ENCODE measurements around the gene TIAM1.

Gene TIAM1

GRCh38 chr21:31343680-31344480 is at the start of gene TIAM1:
TSS of gene TIAM1 (minus strand) at chr21:31344261. CDS start at chr21:31266972, 77,289 bp downstream.
- no peak within 1 kb of the TSS for H3K27ac ChIP-seq (ENCODE audit: low read depth, low read length)
- no peak within 1 kb of the TSS for H3K9ac ChIP-seq (ENCODE audit: low read depth in 1 of 2, low read length in 2 of 2)
- peak within 1 kb of the TSS; percentile 15 to 52 for H3K4me3 ChIP-seq (ENCODE audit: low read depth in 1 of 2, low read length in 2 of 2)
- H3K4me1 ChIP-seq (ENCODE audit: control insufficient read depth in 1 of 2, insufficient read depth in 2 of 2, low read length in 2 of 2), result no peaks in the 10 kb centered on the region
- no peaks in the 10 kb centered on the region for H3K9me3 ChIP-seq (ENCODE audit: control insufficient read depth in 1 of 2, low read length in 2 of 2)
- H3K36me3 ChIP-seq (ENCODE audit: control insufficient read depth in 1 of 2, insufficient read depth in 2 of 2, low read length in 2 of 2), result no peaks in the 10 kb centered on the region
- H3K27me3 ChIP-seq (ENCODE audit: control insufficient read depth in 1 of 2, insufficient read depth in 2 of 2, low read length in 2 of 2), result peaks cover 8 to 24% of the 10 kb centered on the region in 2 donors

GRCh38 chr21:31387560-31388186 is 43.6 kb upstream of the TIAM1 start:
- Histone ChIP-seq H3K36me3 (ENCODE audit: control insufficient read depth in 1 of 2, insufficient read depth in 2 of 2, low read length in 2 of 2) (no peaks in the 10 kb centered on the region), H3K4me3 (ENCODE audit: low read depth in 1 of 2, low read length in 2 of 2) (no peak overlapping the region), H3K27me3 (ENCODE audit: control insufficient read depth in 1 of 2, insufficient read depth in 2 of 2, low read length in 2 of 2) (no peaks in the 10 kb centered on the region)

GRCh38 chr21:31386006-31386405 is 41.9 kb upstream of the TIAM1 start:
- Histone ChIP-seq H3K36me3 (ENCODE audit: control insufficient read depth in 1 of 2, insufficient read depth in 2 of 2, low read length in 2 of 2) (no peaks in the 10 kb centered on the region), H3K9ac (ENCODE audit: low read depth in 1 of 2, low read length in 2 of 2) (no peak overlapping the region), H3K4me1 (ENCODE audit: control insufficient read depth in 1 of 2, insufficient read depth in 2 of 2, low read length in 2 of 2) (no peaks in the 10 kb centered on the region), H3K9me3 (ENCODE audit: control insufficient read depth in 1 of 2, low read length in 2 of 2) (no peaks in the 10 kb centered on the region), H3K4me3 (ENCODE audit: low read depth in 1 of 2, low read length in 2 of 2) (no peak overlapping the region), H3K27me3 (ENCODE audit: control insufficient read depth in 1 of 2, insufficient read depth in 2 of 2, low read length in 2 of 2) (no peaks in the 10 kb centered on the region), H3K27ac (ENCODE audit: low read depth, low read length) (no peak overlapping the region)

More at GRCh38 chr21:31387560-31388186, 43.6 kb upstream of the TIAM1 start:
- Histone ChIP-seq H3K27ac (ENCODE audit: low read depth, low read length) (no peak overlapping the region), H3K9me3 (ENCODE audit: control insufficient read depth in 1 of 2, low read length in 2 of 2) (no peaks in the 10 kb centered on the region), H3K4me1 (ENCODE audit: control insufficient read depth in 1 of 2, insufficient read depth in 2 of 2, low read length in 2 of 2) (no peaks in the 10 kb centered on the region), H3K9ac (ENCODE audit: low read depth in 1 of 2, low read length in 2 of 2) (no peak overlapping the region)

GRCh38 chr21:31383770-31384169 is 39.7 kb upstream of the TIAM1 start:
- no peak overlapping the region for H3K4me3 ChIP-seq (ENCODE audit: low read depth in 1 of 2, low read length in 2 of 2)
- no peaks in the 10 kb centered on the region for H3K36me3 ChIP-seq (ENCODE audit: control insufficient read depth in 1 of 2, insufficient read depth in 2 of 2, low read length in 2 of 2)
- no peak overlapping the region for H3K9ac ChIP-seq (ENCODE audit: low read depth in 1 of 2, low read length in 2 of 2)
- no peaks in the 10 kb centered on the region for H3K27me3 ChIP-seq (ENCODE audit: control insufficient read depth in 1 of 2, insufficient read depth in 2 of 2, low read length in 2 of 2)
- H3K4me1 ChIP-seq (ENCODE audit: control insufficient read depth in 1 of 2, insufficient read depth in 2 of 2, low read length in 2 of 2), result no peaks in the 10 kb centered on the region
- no peaks in the 10 kb centered on the region for H3K9me3 ChIP-seq (ENCODE audit: control insufficient read depth in 1 of 2, low read length in 2 of 2)
- H3K27ac ChIP-seq (ENCODE audit: low read depth, low read length), result no peak overlapping the region

GRCh38 chr21:31382060-31382459 is 38.0 kb upstream of the TIAM1 start:
- Histone ChIP-seq H3K9me3 (ENCODE audit: control insufficient read depth in 1 of 2, low read length in 2 of 2) (no peaks in the 10 kb centered on the region), H3K27me3 (ENCODE audit: control insufficient read depth in 1 of 2, insufficient read depth in 2 of 2, low read length in 2 of 2) (no peaks in the 10 kb centered on the region), H3K4me3 (ENCODE audit: low read depth in 1 of 2, low read length in 2 of 2) (no peak overlapping the region)

GRCh38 chr21:31376301-31376700 is 32.2 kb upstream of the TIAM1 start:
- H3K9ac ChIP-seq (ENCODE audit: low read depth in 1 of 2, low read length in 2 of 2), result no peak overlapping the region
- H3K9me3 ChIP-seq (ENCODE audit: control insufficient read depth in 1 of 2, low read length in 2 of 2), result no peaks in the 10 kb centered on the region
- no peaks in the 10 kb centered on the region for H3K4me1 ChIP-seq (ENCODE audit: control insufficient read depth in 1 of 2, insufficient read depth in 2 of 2, low read length in 2 of 2)
- H3K27me3 ChIP-seq (ENCODE audit: control insufficient read depth in 1 of 2, insufficient read depth in 2 of 2, low read length in 2 of 2), result no peaks in the 10 kb centered on the region
- H3K36me3 ChIP-seq (ENCODE audit: control insufficient read depth in 1 of 2, insufficient read depth in 2 of 2, low read length in 2 of 2), result no peaks in the 10 kb centered on the region
- no peak overlapping the region for H3K27ac ChIP-seq (ENCODE audit: low read depth, low read length)
- H3K4me3 ChIP-seq (ENCODE audit: low read depth in 1 of 2, low read length in 2 of 2), result no peak overlapping the region

More at GRCh38 chr21:31382060-31382459, 38.0 kb upstream of the TIAM1 start:
- Histone ChIP-seq H3K27ac (ENCODE audit: low read depth, low read length) (no peak overlapping the region), H3K4me1 (ENCODE audit: control insufficient read depth in 1 of 2, insufficient read depth in 2 of 2, low read length in 2 of 2) (no peaks in the 10 kb centered on the region), H3K9ac (ENCODE audit: low read depth in 1 of 2, low read length in 2 of 2) (no peak overlapping the region), H3K36me3 (ENCODE audit: control insufficient read depth in 1 of 2, insufficient read depth in 2 of 2, low read length in 2 of 2) (no peaks in the 10 kb centered on the region)

GRCh38 chr21:31374395-31374794 is 30.3 kb upstream of the TIAM1 start:
- H3K36me3 ChIP-seq (ENCODE audit: control insufficient read depth in 1 of 2, insufficient read depth in 2 of 2, low read length in 2 of 2), result no peaks in the 10 kb centered on the region
- H3K4me3 ChIP-seq (ENCODE audit: low read depth in 1 of 2, low read length in 2 of 2), result no peak overlapping the region
- H3K27me3 ChIP-seq (ENCODE audit: control insufficient read depth in 1 of 2, insufficient read depth in 2 of 2, low read length in 2 of 2), result no peaks in the 10 kb centered on the region
- no peaks in the 10 kb centered on the region for H3K4me1 ChIP-seq (ENCODE audit: control insufficient read depth in 1 of 2, insufficient read depth in 2 of 2, low read length in 2 of 2)
- no peak overlapping the region for H3K27ac ChIP-seq (ENCODE audit: low read depth, low read length)
- H3K9me3 ChIP-seq (ENCODE audit: control insufficient read depth in 1 of 2, low read length in 2 of 2), result no peaks in the 10 kb centered on the region
- no peak overlapping the region for H3K9ac ChIP-seq (ENCODE audit: low read depth in 1 of 2, low read length in 2 of 2)

GRCh38 chr21:31372471-31372765 is 28.4 kb upstream of the TIAM1 start:
- no peak overlapping the region for H3K9ac ChIP-seq (ENCODE audit: low read depth in 1 of 2, low read length in 2 of 2)
- no peaks in the 10 kb centered on the region for H3K36me3 ChIP-seq (ENCODE audit: control insufficient read depth in 1 of 2, insufficient read depth in 2 of 2, low read length in 2 of 2)
- H3K27me3 ChIP-seq (ENCODE audit: control insufficient read depth in 1 of 2, insufficient read depth in 2 of 2, low read length in 2 of 2), result no peaks in the 10 kb centered on the region
- H3K27ac ChIP-seq (ENCODE audit: low read depth, low read length), result no peak overlapping the region
- no peaks in the 10 kb centered on the region for H3K9me3 ChIP-seq (ENCODE audit: control insufficient read depth in 1 of 2, low read length in 2 of 2)
- H3K4me1 ChIP-seq (ENCODE audit: control insufficient read depth in 1 of 2, insufficient read depth in 2 of 2, low read length in 2 of 2), result no peaks in the 10 kb centered on the region
- no peak overlapping the region for H3K4me3 ChIP-seq (ENCODE audit: low read depth in 1 of 2, low read length in 2 of 2)

GRCh38 chr21:31371715-31372470 is 27.8 kb upstream of the TIAM1 start:
- no peak overlapping the region for H3K9ac ChIP-seq (ENCODE audit: low read depth in 1 of 2, low read length in 2 of 2)
- no peaks in the 10 kb centered on the region for H3K36me3 ChIP-seq (ENCODE audit: control insufficient read depth in 1 of 2, insufficient read depth in 2 of 2, low read length in 2 of 2)
- no peaks in the 10 kb centered on the region for H3K9me3 ChIP-seq (ENCODE audit: control insufficient read depth in 1 of 2, low read length in 2 of 2)
- H3K27me3 ChIP-seq (ENCODE audit: control insufficient read depth in 1 of 2, insufficient read depth in 2 of 2, low read length in 2 of 2), result no peaks in the 10 kb centered on the region
- no peak overlapping the region for H3K4me3 ChIP-seq (ENCODE audit: low read depth in 1 of 2, low read length in 2 of 2)
- H3K27ac ChIP-seq (ENCODE audit: low read depth, low read length), result no peak overlapping the region
- H3K4me1 ChIP-seq (ENCODE audit: control insufficient read depth in 1 of 2, insufficient read depth in 2 of 2, low read length in 2 of 2), result no peaks in the 10 kb centered on the region

GRCh38 chr21:31370893-31371544 is 27.0 kb upstream of the TIAM1 start:
- H3K27ac ChIP-seq (ENCODE audit: low read depth, low read length), result no peak overlapping the region
- no peak overlapping the region for H3K4me3 ChIP-seq (ENCODE audit: low read depth in 1 of 2, low read length in 2 of 2)
- H3K9ac ChIP-seq (ENCODE audit: low read depth in 1 of 2, low read length in 2 of 2), result no peak overlapping the region
- no peaks in the 10 kb centered on the region for H3K36me3 ChIP-seq (ENCODE audit: control insufficient read depth in 1 of 2, insufficient read depth in 2 of 2, low read length in 2 of 2)
- H3K27me3 ChIP-seq (ENCODE audit: control insufficient read depth in 1 of 2, insufficient read depth in 2 of 2, low read length in 2 of 2), result no peaks in the 10 kb centered on the region
- no peaks in the 10 kb centered on the region for H3K4me1 ChIP-seq (ENCODE audit: control insufficient read depth in 1 of 2, insufficient read depth in 2 of 2, low read length in 2 of 2)
- H3K9me3 ChIP-seq (ENCODE audit: control insufficient read depth in 1 of 2, low read length in 2 of 2), result no peaks in the 10 kb centered on the region

Data from duodenal mucosa (tissue), 2 donors.